Glomerular visceral epithelial cell (primary cell): ENCODE data around the gene CALU.

ENCODE experiments used
- DNase-seq: peaks from one replicate; pipeline ENCODE4 v3.0.0-alpha.2; 2016; ENCODE audit errors: extremely low spot score

Gene CALU

GRCh38 chr7:128724743-128725142, 14.4 kb upstream of the CALU start:
- no peak for DNase-seq

GRCh38 chr7:128725531-128725930, 13.6 kb upstream of the CALU start:
- DNase-seq, result no peak

GRCh38 chr7:128726059-128726736, 13.0 kb upstream of the CALU start:
- no peak for DNase-seq

DNA sequence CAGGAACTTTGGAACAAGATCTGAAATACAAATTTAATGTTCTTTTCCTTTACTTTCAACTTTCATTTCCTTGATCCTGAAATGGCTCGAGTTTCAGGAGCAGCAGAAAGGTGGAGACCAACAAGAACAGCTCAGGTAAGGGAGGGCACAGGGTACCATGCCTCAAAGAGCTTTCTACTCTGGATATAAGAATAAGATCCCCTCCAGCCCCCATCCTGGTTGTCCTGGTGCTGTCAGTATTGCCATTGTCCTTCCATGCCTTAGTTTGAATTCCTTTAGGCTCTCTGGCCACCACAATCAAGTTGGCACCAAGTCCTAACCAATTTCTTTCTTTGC, 12.5 kb upstream of the CALU start:
- DNase-seq, result no peak

DNA sequence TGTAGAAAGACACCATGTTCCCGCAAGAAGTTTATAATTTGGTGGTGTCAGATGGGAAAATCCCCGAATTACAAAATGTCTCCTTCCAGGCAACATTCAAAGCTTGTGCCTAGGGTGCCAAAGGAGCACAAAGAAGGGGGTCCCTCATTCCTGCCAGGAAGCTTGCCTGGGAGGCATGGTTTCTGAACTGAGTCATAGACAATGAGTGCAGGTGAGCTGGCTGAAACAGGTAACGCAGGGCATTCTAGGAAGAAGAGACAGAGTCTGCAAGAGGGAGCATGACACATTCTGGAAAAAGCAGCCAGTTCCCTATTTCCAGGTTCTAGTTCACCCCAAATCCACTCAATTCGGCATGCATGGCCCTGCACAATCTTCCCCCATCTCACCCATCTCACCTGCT, 11.9 kb upstream of the CALU start:
- no peak for DNase-seq

DNA sequence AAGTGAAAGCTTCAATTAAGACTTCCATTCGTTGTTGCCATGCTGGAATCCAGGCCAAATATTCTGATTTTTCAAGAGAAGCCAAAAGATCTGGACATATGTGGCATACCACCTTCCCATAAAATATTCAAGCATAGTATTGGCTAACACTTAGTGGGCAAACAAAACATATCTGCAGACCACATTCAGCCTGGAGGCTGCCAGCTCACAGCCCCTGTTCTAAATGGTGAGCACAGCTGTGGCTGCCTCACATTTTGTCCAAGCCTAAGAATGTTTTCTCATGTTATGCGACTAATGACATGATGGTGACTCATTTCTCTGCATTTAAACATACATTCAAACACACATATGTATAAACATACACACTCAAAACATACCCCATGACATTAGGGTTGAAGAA, 10.6 kb upstream of the CALU start:
- peak; percentile 39 for DNase-seq

DNA sequence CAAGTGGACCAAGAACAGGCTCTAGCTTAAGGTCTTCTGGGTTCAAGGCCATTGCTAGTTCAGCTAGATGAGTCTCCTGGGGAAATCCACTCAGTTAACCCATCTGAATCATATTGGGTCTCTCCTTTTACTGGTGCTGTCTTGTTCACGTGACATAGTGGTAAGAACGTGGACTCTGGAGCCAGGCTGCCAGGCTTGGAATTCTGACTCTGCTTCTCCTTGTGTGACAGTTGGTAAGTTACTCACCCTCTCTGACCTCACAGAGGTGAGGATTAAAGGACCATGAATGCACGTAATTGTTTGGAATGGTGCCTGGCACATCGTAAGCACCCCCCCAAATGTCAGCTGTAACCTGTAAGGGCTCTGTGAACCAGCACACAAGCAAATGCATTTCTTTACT, 9.7 kb upstream of the CALU start:
- peak; percentile 68 for DNase-seq

DNA sequence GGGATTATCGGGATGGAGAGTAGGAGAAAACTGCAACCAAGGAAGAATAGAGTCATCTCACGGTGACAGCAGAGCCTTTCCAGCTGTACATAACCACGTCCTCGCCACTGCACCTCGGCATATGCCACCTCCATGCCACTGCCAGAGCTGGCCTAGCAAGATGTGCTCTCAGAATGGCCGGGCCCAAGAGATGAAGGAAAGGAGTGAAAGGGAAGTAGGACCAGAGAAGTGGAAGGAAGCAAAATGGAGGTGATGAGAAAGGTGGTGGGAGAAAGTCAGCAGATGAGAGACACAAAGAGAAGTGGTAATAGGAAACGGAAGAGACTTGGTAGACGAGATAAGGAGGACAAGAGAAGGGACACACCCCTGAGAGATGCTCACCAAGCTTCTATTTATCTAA, 8.0 kb upstream of the CALU start:
- no peak for DNase-seq

DNA sequence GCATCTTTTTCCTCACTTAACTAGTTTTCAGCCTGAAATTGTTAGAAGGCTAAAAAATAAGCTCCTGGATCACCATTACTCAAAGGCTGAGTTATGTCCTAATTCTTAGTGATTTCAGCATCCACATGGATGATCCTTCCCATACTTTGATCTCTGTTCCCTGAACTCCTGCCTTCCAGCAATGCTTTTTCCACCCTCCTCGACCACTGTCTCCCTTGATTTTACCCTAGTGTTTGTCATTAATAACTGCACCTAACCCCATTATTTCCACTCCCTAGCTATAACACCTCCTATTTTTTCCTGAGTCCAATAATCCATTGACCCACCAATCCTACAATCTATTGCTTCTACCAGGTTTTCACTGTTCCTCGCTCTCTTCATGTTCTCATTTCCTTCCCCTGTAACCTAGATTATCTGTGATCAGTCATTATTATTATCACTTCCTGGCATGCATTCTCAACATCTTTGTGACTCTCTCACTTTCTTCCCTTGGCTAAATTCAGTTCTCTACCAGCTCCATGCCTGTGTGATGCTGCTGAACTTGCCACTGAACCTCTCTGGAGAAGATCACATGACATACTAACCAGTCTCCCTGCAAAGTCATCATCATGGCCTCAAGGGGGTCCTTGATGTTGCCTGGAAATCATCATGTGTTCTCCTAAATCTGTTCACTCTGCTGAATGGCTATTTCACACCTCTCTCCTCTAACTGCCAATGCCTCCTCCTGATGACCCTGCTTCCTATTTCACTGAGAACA, 6.5 kb upstream of the CALU start:
- DNase-seq, result no peak

GRCh38 chr7:128733278-128733645, 5.9 kb upstream of the CALU start:
- no peak for DNase-seq

DNA sequence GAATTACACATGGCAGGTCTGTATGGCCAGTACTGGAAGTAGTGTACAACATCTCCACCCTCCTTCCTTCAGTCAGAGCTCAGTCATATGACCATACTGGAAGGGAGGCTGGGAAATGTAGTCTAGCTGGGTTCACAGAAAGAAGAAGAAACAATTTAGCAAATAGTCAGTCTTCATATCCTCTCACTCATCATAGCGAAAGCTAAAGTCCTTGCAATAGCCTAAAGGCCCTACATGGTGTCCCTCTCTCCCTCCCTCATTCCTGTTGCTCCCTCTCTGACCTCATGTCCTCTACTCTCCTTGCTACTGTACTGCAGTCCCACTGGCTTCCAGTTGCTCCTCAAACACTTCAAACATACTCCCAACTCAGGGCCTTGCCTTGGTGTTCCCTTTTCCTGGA, 4.3 kb upstream of the CALU start:
- DNase-seq, result no peak

- DNase-seq, result no peak
Measured at GRCh38 chr7:128735436-128735835, 3.7 kb upstream of the CALU start.

DNA sequence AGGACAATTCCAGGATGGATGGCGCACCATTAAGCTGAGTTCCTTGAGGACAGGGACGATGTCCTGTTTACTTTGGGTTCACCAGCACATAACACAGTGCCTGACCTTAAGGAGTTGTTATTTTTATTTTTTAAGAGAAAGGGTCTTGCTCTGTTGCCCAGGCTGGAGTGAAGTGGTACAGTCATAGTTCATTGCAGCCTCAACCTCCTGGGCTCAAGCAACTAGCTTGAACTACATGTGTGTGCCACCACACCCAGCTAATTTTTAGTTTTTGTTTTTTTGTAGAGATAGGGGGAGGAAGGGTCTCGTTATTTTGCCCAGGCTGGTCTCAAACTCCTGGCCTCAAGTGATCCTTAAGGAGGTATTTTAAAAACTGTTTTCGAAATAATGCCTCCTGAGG, 1.7 kb upstream of the CALU start:
- DNase-seq, result no peak

DNA sequence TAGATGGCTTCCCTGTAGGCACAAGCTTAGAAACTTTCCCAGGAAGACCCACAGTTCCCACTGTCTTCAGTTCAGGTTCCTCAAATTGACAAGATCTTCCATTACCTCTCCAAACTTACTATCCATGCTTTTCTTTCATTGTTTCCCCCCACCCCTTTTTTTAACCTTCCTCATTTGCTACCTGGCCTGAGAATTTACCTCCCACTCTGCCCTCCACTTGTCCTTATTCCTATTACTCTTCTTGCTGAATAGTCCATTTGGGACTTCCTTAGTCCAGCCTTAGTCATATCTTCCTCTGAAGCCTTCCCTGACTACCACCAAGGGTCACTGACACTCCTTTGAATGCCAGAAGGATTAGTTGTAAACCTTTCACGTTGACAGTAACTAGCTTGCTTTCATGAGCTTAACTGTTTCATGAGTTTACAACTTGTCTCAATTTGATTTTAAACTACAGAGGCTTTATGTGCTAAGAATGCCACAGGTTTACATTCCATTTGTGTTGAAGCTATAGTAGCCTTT, 1.2 kb upstream of the CALU start:
- DNase-seq, result peak; percentile 42

- no peak for DNase-seq
Measured at GRCh38 chr7:128738570-128739047, 550 bp upstream of the CALU start.

GRCh38 chr7:128739990-128740682, 977 bp downstream of the CALU start:
- no peak for DNase-seq

GRCh38 chr7:128740996-128741395, 1.8 kb downstream of the CALU start:
- no peak for DNase-seq

- DNase-seq, result no peak
Measured at GRCh38 chr7:128741491-128741890, 2.3 kb downstream of the CALU start.

GRCh38 chr7:128742206-128742605, 3.0 kb downstream of the CALU start:
- DNase-seq, result no peak

DNA sequence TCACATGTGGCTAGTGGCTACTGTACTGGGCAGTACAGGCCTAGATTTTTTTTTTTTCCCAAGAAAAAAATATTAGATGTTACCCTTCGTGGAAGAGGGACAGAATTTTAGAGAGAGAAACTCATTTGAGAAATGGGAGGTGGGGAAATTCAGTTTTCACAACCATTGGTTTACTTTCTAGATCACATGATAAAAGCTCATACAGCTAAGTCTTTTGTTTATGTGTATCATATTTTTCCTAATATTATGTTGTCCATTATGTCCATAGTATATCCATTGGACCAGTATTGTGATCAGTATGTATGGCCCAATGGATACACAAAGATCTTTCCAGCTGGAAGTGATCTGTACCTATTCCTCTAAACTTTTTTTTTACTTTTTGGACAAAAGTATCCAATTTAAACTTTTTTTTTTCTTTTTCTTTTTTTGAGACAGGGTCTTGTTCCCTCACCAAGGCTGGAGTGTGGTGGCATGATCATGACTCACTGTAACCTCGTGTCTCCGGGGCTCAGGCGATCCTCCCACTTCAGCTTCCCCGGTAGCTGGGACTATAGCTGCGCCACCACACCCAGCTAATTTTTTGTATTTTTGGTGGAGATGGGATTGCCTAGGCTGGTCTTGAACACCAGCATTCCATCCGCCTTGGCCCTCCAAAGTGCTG, 4.1 kb downstream of the CALU start:
- no peak for DNase-seq

- no peak for DNase-seq
Measured at GRCh38 chr7:128744366-128744905, 5.3 kb downstream of the CALU start.

GRCh38 chr7:128745706-128746105, 6.5 kb downstream of the CALU start:
- DNase-seq, result no peak
